ENCODE data around the gene MINDY4.

MINDY4 gene

DNA sequence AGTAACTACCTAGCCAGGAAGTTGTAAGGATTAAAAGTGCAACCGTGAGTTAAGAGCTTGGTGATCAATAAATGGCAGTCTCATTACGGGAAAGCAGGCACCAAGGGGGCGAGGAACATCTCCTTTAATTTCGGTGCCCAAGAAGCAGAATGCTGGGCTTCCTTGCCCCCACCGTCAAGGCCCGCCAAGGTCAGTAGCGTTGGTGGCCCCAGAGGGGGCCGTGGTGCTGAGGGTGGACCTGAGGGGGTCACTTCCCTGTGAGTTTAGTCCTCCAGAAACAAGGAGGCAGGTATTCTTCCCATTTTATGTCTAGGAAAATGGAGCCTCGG is 408 bp upstream of the MINDY4 start:
- H2BK5ac ChIP-seq (ENCODE audit: low read depth, low read length, poor library complexity): peak overlapping the region; percentile 8
- no peaks in the 10 kb centered on the region for H3K36me3 ChIP-seq (ENCODE audit: control insufficient read depth in 1 of 2, insufficient read depth in 2 of 2, low read length in 2 of 2)
- H3K4me2 ChIP-seq (ENCODE audit: low read length): peak overlapping the region; percentile 61
- H3K27me3 ChIP-seq (ENCODE audit: insufficient read depth, low read length): no peaks in the 10 kb centered on the region
- H3K4me1 ChIP-seq (ENCODE audit: control insufficient read depth in 1 of 2, insufficient read depth in 2 of 2, low read length in 2 of 2): peaks cover 9 to 11% of the 10 kb centered on the region in 2 experiments
- H4K12ac ChIP-seq (ENCODE audit: low read depth, low read length): peak overlapping the region; percentile 45
- peak overlapping the region; percentile 19 for H2BK12ac ChIP-seq (ENCODE audit: low read length)
- no peak overlapping the region for H2AK5ac ChIP-seq (ENCODE audit: low read length)
- H3K79me2 ChIP-seq (ENCODE audit: control insufficient read depth, insufficient read depth, low read length, poor library complexity): peaks cover 2% of the 10 kb centered on the region
- H2BK120ac ChIP-seq (ENCODE audit: insufficient read depth, low read length, poor library complexity): no peak overlapping the region
- H4K8ac ChIP-seq (ENCODE audit: low read depth, low read length): peak overlapping the region; percentile 82
- peak overlapping the region; percentile 81 for H3K4me3 ChIP-seq (ENCODE audit: low read depth, low read length)
- peaks cover 11% of the 10 kb centered on the region for H3K79me1 ChIP-seq (ENCODE audit: low read length)
- no peak overlapping the region for H3K23ac ChIP-seq (ENCODE audit: low read length)
- no peak overlapping the region for H3K4ac ChIP-seq (ENCODE audit: low read depth, low read length)
- peak overlapping the region; percentile 38 for H4K91ac ChIP-seq (ENCODE audit: low read depth, low read length)
- peak overlapping the region; percentile 54 for H3K14ac ChIP-seq (ENCODE audit: low read length)
- WGBS (ENCODE audit: extremely low coverage, insufficient coverage, insufficient read length): no CpG with 5 or more reads among the region's 9 CpGs
- DNase-seq: no peak
- no peaks in the 10 kb centered on the region for H3K9me3 ChIP-seq (ENCODE audit: insufficient read depth, low read depth, low read length)
- peak overlapping the region; percentile 16 for H3K9ac ChIP-seq (ENCODE audit: low read length)
- peak overlapping the region; percentile 35 for H3K18ac ChIP-seq (ENCODE audit: low read length)
- H2AFZ ChIP-seq (ENCODE audit: insufficient read depth, low read length, poor library complexity): peak overlapping the region; percentile 77
- no peak overlapping the region for H3K27ac ChIP-seq (ENCODE audit: low read depth, low read length)

DNA sequence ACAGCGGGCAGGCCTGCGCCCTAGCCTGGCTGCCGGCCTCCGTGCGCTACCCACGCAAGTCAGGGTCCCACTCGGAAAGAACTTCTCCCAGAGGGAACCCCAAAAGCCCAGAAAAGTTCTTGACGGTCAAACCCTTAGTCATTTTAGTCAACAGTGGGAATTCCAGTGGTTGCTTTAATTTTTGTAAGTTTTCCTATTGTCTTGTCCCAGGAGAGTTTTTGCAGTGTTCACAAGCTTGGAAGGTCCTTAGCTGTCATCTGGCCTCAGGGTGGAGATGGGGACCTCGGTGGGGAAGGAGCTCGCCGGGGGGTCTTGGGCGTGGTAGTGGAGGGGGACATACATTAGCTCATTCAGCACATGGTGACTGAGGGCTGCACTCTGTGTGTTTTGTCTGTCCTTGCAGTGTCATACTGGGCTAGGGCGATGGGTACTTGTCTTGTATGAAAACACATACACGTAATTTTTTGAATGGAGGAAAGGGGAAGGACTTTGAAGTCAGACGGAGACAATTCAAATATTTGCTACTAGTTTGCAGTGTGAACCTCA is 736 bp downstream of the MINDY4 start:
- H3K36me3 ChIP-seq (ENCODE audit: control insufficient read depth in 1 of 2, insufficient read depth in 2 of 2, low read length in 2 of 2): no peaks in the 10 kb centered on the region
- peaks cover 2% of the 10 kb centered on the region for H3K79me2 ChIP-seq (ENCODE audit: control insufficient read depth, insufficient read depth, low read length, poor library complexity)
- H2BK120ac ChIP-seq (ENCODE audit: insufficient read depth, low read length, poor library complexity): peak overlapping the region; percentile 21
- H3K4me2 ChIP-seq (ENCODE audit: low read length): peak overlapping the region; percentile 61
- peak overlapping the region; percentile 45 for H3K14ac ChIP-seq (ENCODE audit: low read length)
- H2BK5ac ChIP-seq (ENCODE audit: low read depth, low read length, poor library complexity): peak overlapping the region; percentile 47
- H3K9me3 ChIP-seq (ENCODE audit: insufficient read depth, low read depth, low read length): no peaks in the 10 kb centered on the region
- WGBS (ENCODE audit: extremely low coverage, insufficient coverage, insufficient read length): no CpG with 5 or more reads among the region's 15 CpGs
- H4K12ac ChIP-seq (ENCODE audit: low read depth, low read length): peak overlapping the region; percentile 76
- peak overlapping the region; percentile 3 for H3K27ac ChIP-seq (ENCODE audit: low read depth, low read length)
- H3K4ac ChIP-seq (ENCODE audit: low read depth, low read length): peak overlapping the region; percentile 54
- H4K8ac ChIP-seq (ENCODE audit: low read depth, low read length): peak overlapping the region; percentile 88
- H4K91ac ChIP-seq (ENCODE audit: low read depth, low read length): peak overlapping the region; percentile 51
- DNase-seq: no peak
- H3K79me1 ChIP-seq (ENCODE audit: low read length): peaks cover 11% of the 10 kb centered on the region
- peaks cover 9 to 10% of the 10 kb centered on the region in 2 experiments for H3K4me1 ChIP-seq (ENCODE audit: control insufficient read depth in 1 of 2, insufficient read depth in 2 of 2, low read length in 2 of 2)
- H3K27me3 ChIP-seq (ENCODE audit: insufficient read depth, low read length): no peaks in the 10 kb centered on the region
- peak overlapping the region; percentile 94 for H2AFZ ChIP-seq (ENCODE audit: insufficient read depth, low read length, poor library complexity)
- H3K9ac ChIP-seq (ENCODE audit: low read length): peak overlapping the region; percentile 68
- H3K4me3 ChIP-seq (ENCODE audit: low read depth, low read length): peak overlapping the region; percentile 81
- H3K18ac ChIP-seq (ENCODE audit: low read length): peak overlapping the region; percentile 87
- H2AK5ac ChIP-seq (ENCODE audit: low read length): no peak overlapping the region
- no peak overlapping the region for H3K23ac ChIP-seq (ENCODE audit: low read length)
- H2BK12ac ChIP-seq (ENCODE audit: low read length): no peak overlapping the region

DNA sequence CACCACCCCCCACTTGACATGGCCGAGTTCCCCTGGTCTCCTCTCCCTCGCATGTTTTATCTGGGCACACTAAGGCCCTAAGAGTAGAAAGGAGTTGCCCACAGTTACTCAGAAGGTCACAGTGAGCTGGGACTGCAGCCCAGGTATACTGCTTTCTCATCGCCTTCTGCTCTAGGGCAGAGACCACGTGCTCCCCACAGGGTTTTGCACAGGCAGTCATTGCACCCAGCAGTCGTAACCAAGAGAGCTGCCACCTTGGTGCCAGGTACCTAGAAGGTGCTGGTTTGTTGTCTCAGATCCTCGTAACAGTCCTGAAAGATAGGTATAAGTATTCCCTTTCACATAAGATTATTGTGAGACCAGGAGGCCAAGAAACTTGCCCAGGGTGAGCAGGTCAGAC is 1.8 kb downstream of the MINDY4 start:
- Histone ChIP-seq H2AFZ (ENCODE audit: insufficient read depth, low read length, poor library complexity) (no peak overlapping the region), H3K14ac (ENCODE audit: low read length) (no peak overlapping the region), H3K4ac (ENCODE audit: low read depth, low read length) (no peak overlapping the region), H4K8ac (ENCODE audit: low read depth, low read length) (no peak overlapping the region), H2BK5ac (ENCODE audit: low read depth, low read length, poor library complexity) (no peak overlapping the region), H2AK5ac (ENCODE audit: low read length) (no peak overlapping the region), H2BK12ac (ENCODE audit: low read length) (no peak overlapping the region), H2BK120ac (ENCODE audit: insufficient read depth, low read length, poor library complexity) (no peak overlapping the region), H3K9me3 (ENCODE audit: insufficient read depth, low read depth, low read length) (no peaks in the 10 kb centered on the region), H3K79me2 (ENCODE audit: control insufficient read depth, insufficient read depth, low read length, poor library complexity) (peaks cover 2% of the 10 kb centered on the region), H4K91ac (ENCODE audit: low read depth, low read length) (no peak overlapping the region), H3K27me3 (ENCODE audit: insufficient read depth, low read length) (no peaks in the 10 kb centered on the region), H3K27ac (ENCODE audit: low read depth, low read length) (no peak overlapping the region), H3K4me2 (ENCODE audit: low read length) (no peak overlapping the region), H3K4me1 (ENCODE audit: control insufficient read depth in 1 of 2, insufficient read depth in 2 of 2, low read length in 2 of 2) (peaks cover 4 to 8% of the 10 kb centered on the region in 2 experiments), H4K12ac (ENCODE audit: low read depth, low read length) (no peak overlapping the region), H3K9ac (ENCODE audit: low read length) (no peak overlapping the region), H3K36me3 (ENCODE audit: control insufficient read depth in 1 of 2, insufficient read depth in 2 of 2, low read length in 2 of 2) (no peaks in the 10 kb centered on the region), H3K18ac (ENCODE audit: low read length) (no peak overlapping the region), H3K79me1 (ENCODE audit: low read length) (peaks cover 11% of the 10 kb centered on the region), H3K4me3 (ENCODE audit: low read depth, low read length) (no peak overlapping the region), H3K23ac (ENCODE audit: low read length) (no peak overlapping the region)
- no peak for DNase-seq
- no CpG with 5 or more reads among the region's 6 CpGs for WGBS (ENCODE audit: extremely low coverage, insufficient coverage, insufficient read length)

DNA sequence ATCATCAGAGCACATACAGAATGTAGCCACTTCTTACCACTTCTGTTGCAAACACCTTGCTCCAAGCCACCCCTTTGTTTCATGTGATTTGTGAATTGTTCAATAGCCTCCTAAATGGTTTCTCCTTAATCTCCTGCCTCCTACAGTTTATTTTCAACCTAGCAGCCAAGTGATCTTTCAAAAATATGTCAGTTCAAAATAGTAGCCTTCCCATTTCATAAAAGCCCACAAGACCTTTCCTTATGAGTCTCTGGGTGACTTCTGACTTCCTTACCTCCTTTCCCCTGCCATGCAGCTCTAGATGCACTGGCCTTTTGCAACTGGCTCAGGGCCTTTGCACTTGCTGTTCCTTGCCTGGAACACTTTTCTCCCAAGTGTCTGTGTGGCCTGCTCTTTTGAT is 4.8 kb downstream of the MINDY4 start:
- H3K4ac ChIP-seq (ENCODE audit: low read depth, low read length): no peak overlapping the region
- H2AK5ac ChIP-seq (ENCODE audit: low read length): no peak overlapping the region
- H3K27ac ChIP-seq (ENCODE audit: low read depth, low read length): no peak overlapping the region
- no peak for DNase-seq
- no peak overlapping the region for H3K9ac ChIP-seq (ENCODE audit: low read length)
- H3K9me3 ChIP-seq (ENCODE audit: insufficient read depth, low read depth, low read length): no peaks in the 10 kb centered on the region
- H3K23ac ChIP-seq (ENCODE audit: low read length): no peak overlapping the region
- H4K91ac ChIP-seq (ENCODE audit: low read depth, low read length): no peak overlapping the region
- H2BK12ac ChIP-seq (ENCODE audit: low read length): no peak overlapping the region
- no peak overlapping the region for H3K4me2 ChIP-seq (ENCODE audit: low read length)
- H2BK5ac ChIP-seq (ENCODE audit: low read depth, low read length, poor library complexity): no peak overlapping the region
- peaks cover 0 to 3% of the 10 kb centered on the region in 2 experiments for H3K36me3 ChIP-seq (ENCODE audit: control insufficient read depth in 1 of 2, insufficient read depth in 2 of 2, low read length in 2 of 2)
- H3K14ac ChIP-seq (ENCODE audit: low read length): no peak overlapping the region
- H3K79me2 ChIP-seq (ENCODE audit: control insufficient read depth, insufficient read depth, low read length, poor library complexity): peaks cover 2% of the 10 kb centered on the region
- H3K18ac ChIP-seq (ENCODE audit: low read length): no peak overlapping the region
- no peaks in the 10 kb centered on the region for H3K27me3 ChIP-seq (ENCODE audit: insufficient read depth, low read length)
- H4K8ac ChIP-seq (ENCODE audit: low read depth, low read length): no peak overlapping the region
- no peak overlapping the region for H2AFZ ChIP-seq (ENCODE audit: insufficient read depth, low read length, poor library complexity)
- peaks cover 4 to 6% of the 10 kb centered on the region in 2 experiments for H3K4me1 ChIP-seq (ENCODE audit: control insufficient read depth in 1 of 2, insufficient read depth in 2 of 2, low read length in 2 of 2)
- H2BK120ac ChIP-seq (ENCODE audit: insufficient read depth, low read length, poor library complexity): no peak overlapping the region
- H3K79me1 ChIP-seq (ENCODE audit: low read length): peaks cover 6% of the 10 kb centered on the region
- no peak overlapping the region for H4K12ac ChIP-seq (ENCODE audit: low read depth, low read length)
- no peak overlapping the region for H3K4me3 ChIP-seq (ENCODE audit: low read depth, low read length)
